PC-9 (cell line): ENCODE measurements around the gene SVOP. TPM values are rescaled to one million over a fixed set of nuclear protein-coding genes. Genes with fewer than 3 reads are reported as not detected.
A peak's percentile ranks its signal among the peaks of the same experiment; 100 is the strongest.
"Not testable (repeated sequence)": the region's sequence is repeated elsewhere in the genome, so short reads cannot be mapped to it uniquely, and the experiment has no call there.

Experiments
- BruUV-seq: library from RNA; stranded (reverse); fragments of 400-500 nt; replicated peaks from 2 replicates; lab custom pipeline; 2021; lab: Mats Ljungman, UMichigan
- CTCF ChIA-PET: fragments of 300-600 bp; sonication (Branson Sonifier 250); formaldehyde crosslinking; loops from one replicate; lab custom pipeline; 2022; ENCODE audit warnings: antibody characterized with exemption; lab: Charles Lee
- POLR2A ChIA-PET: fragments of 300-600 bp; sonication (Branson Sonifier 250); formaldehyde crosslinking; loops from one replicate; lab custom pipeline; 2022; ENCODE audit warnings: antibody characterized with exemption; ENCODE audit not compliant: unreplicated experiment; lab: Charles Lee
- DNase-seq, 2 experiments: peaks; one replicate each; pipeline versions ENCODE4 v3.0.0 to v3.0.0-alpha.2; 2015 to 2022; ENCODE audit warnings: mixed read lengths in 1 of 2
- H2AFZ ChIP-seq: fragments of 200-600 bp; sonication (generic); 2 replicates; pipeline ENCODE4 v1.8.1; 2017; ENCODE audit warnings: antibody characterized with exemption
- H3F3A ChIP-seq: fragments of 200-600 bp; sonication (generic); 2 replicates; pipeline ENCODE4 v1.8.1; 2017; ENCODE audit warnings: antibody characterized with exemption, mild to moderate bottlenecking, low read depth; ENCODE audit not compliant: insufficient read depth
- H3K27ac ChIP-seq: fragments of 200-600 bp; sonication (generic); 2 replicates; pipeline ENCODE4 v1.6.1; 2016; ENCODE audit warnings: mixed run types
- H3K27me3 ChIP-seq: fragments of 200-600 bp; sonication (generic); 2 replicates; pipeline ENCODE4 v1.6.1; 2016; ENCODE audit warnings: low read depth, mixed run types; ENCODE audit not compliant: insufficient read depth
- H3K36me3 ChIP-seq: fragments of 200-600 bp; sonication (generic); 2 replicates; pipeline ENCODE4 v1.6.1; 2016; ENCODE audit warnings: low read depth, mixed run types
- H3K4me1 ChIP-seq: fragments of 200-600 bp; sonication (generic); replicated peaks from 2 replicates; pipeline ENCODE4 v1.6.1; 2016; ENCODE audit warnings: mixed run types; ENCODE audit not compliant: insufficient read depth
- H3K4me2 ChIP-seq: fragments of 200-600 bp; sonication (generic); 2 replicates; pipeline ENCODE4 v1.6.1; 2017; ENCODE audit warnings: mixed run types
- H3K4me3 ChIP-seq: fragments of 200-600 bp; sonication (generic); 2 replicates; pipeline ENCODE4 v1.6.1; 2016; ENCODE audit warnings: mixed run types
- H3K79me2 ChIP-seq: fragments of 200-600 bp; sonication (generic); 2 replicates; pipeline ENCODE4 v1.6.1; 2017; ENCODE audit warnings: low read depth, mixed run types
- H3K9me2 ChIP-seq: fragments of 200-600 bp; sonication (generic); 2 replicates; pipeline ENCODE4 v1.8.1; 2017; ENCODE audit warnings: mild to moderate bottlenecking; ENCODE audit not compliant: insufficient read depth
- H3K9me3 ChIP-seq: fragments of 200-600 bp; sonication (generic); 2 replicates; pipeline ENCODE4 v1.8.1; 2016; ENCODE audit warnings: low read depth; ENCODE audit not compliant: insufficient read depth
- H4K20me1 ChIP-seq: fragments of 200-600 bp; sonication (generic); 2 replicates; pipeline ENCODE4 v1.8.1; 2017; ENCODE audit not compliant: insufficient read depth
- EZH2 ChIP-seq: fragments of 200-600 bp; sonication (generic); IDR thresholded peaks from 2 replicates; pipeline ENCODE4 v1.8.0; 2017; ENCODE audit warnings: antibody characterized with exemption, low read depth
- intact Hi-C: fragments of 100-400 bp; cut with micrococcal nuclease; formaldehyde crosslinking; loops from one replicate; pipeline ENCODE4 v1.10.0; 2022; ENCODE audit not compliant: unreplicated experiment
- total RNA-seq: library from RNA; stranded (reverse); gene quantifications from 2 replicates; pipeline ENCODE4 v1.2.3, GENCODE V29; 2021
- TF ChIP-seq, protein P1 (sequence below): fragments of 200-600 bp; sonication (generic); conservative IDR thresholded peaks from 2 replicates; pipeline ENCODE4 v1.6.1; 2017; ENCODE audit warnings: mixed run types, antibody characterized with exemption, mild to moderate bottlenecking, moderate library complexity

SVOP gene
- total RNA-seq, 1 experiment from 2014 or later = not detected

GRCh38 chr12:109057376-109057775 is 36.5 kb upstream of the SVOP start:
- Histone ChIP-seq H3K9me3 (no peaks in the 10 kb centered on the region), H3K4me2 (no peak overlapping the region), H2AFZ (no peak overlapping the region), H3K27me3 (no peaks in the 10 kb centered on the region), H3K4me1 (0 out of 2 replicates have a peak, but pooled peaks cover 6% of the 10 kb centered on the region), H3K4me3 (no peak overlapping the region), H3K9me2 (no peaks in the 10 kb centered on the region), H3K79me2 (no peaks in the 10 kb centered on the region), H3K27ac (no peak overlapping the region), H3K36me3 (no peaks in the 10 kb centered on the region), H4K20me1 (no peaks in the 10 kb centered on the region), H3F3A (no peaks in the 10 kb centered on the region)
- no peak for TF ChIP-seq EZH2
- TF ChIP-seq, protein P1, sequence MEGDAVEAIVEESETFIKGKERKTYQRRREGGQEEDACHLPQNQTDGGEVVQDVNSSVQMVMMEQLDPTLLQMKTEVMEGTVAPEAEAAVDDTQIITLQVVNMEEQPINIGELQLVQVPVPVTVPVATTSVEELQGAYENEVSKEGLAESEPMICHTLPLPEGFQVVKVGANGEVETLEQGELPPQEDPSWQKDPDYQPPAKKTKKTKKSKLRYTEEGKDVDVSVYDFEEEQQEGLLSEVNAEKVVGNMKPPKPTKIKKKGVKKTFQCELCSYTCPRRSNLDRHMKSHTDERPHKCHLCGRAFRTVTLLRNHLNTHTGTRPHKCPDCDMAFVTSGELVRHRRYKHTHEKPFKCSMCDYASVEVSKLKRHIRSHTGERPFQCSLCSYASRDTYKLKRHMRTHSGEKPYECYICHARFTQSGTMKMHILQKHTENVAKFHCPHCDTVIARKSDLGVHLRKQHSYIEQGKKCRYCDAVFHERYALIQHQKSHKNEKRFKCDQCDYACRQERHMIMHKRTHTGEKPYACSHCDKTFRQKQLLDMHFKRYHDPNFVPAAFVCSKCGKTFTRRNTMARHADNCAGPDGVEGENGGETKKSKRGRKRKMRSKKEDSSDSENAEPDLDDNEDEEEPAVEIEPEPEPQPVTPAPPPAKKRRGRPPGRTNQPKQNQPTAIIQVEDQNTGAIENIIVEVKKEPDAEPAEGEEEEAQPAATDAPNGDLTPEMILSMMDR = no peak
- intact Hi-C loops = no loop called here
- ChIA-PET CTCF (no interaction called here), POLR2A (no interaction called here)
- DNase-seq = no peak
- no TSS peak for BruUV-seq

DNA sequence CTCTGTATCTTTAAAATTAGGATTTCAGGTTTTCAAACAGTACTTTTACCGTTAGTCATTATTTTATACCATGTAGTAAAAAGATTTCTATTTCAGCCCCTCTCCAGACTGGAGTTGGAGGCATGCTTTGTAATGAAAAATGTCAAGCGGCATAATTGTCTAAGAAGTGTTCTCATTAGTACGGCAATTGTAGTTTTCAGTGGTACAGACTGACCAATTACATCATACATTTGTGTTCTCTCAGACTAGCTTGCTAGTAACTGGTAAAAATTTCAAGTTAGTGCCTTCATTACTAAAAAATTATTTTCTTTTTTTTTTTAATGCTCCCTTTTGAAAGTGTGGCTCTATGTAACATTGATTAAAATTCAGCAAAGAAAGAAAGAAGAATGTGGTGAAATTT is 36.0 kb upstream of the SVOP start:
- Histone ChIP-seq H3K27ac (no peak overlapping the region), H3K9me3 (no peaks in the 10 kb centered on the region), H2AFZ (no peak overlapping the region), H3K4me3 (no peak overlapping the region), H3K36me3 (no peaks in the 10 kb centered on the region), H3K27me3 (no peaks in the 10 kb centered on the region), H3K4me2 (no peak overlapping the region), H3K4me1 (peaks cover 9% of the 10 kb centered on the region; the same call in 1 of the 2 replicates), H4K20me1 (no peaks in the 10 kb centered on the region), H3K9me2 (no peaks in the 10 kb centered on the region), H3K79me2 (no peaks in the 10 kb centered on the region), H3F3A (no peaks in the 10 kb centered on the region)
- DNase-seq = no peak
- POLR2A ChIA-PET = no interaction called here
- intact Hi-C loops = no loop called here
- no TSS peak for BruUV-seq
- CTCF ChIA-PET = no interaction called here
- TF ChIP-seq, protein P1 = no peak
- no peak for TF ChIP-seq EZH2

DNA sequence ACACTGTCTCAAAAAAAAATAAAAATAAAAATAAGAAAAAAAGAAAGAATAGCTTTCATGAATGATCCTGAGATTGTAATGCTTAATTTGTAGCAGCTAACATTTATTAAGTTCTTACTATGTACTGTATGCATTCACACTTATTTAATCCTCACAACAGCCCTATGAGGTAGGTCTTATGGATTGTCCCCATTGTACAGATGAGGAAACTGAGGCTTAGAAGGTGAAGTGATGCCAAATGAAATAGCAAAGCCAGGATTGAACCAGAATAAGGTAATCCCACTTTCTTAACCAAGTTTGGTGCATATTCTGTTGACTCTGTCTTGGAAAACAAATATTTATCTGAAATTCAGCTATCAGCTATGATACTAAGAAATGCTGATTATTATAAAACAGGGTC is 33.7 kb upstream of the SVOP start:
- no peaks in the 10 kb centered on the region for H3F3A ChIP-seq
- no peak overlapping the region for H3K4me3 ChIP-seq
- H3K9me3 ChIP-seq = no peaks in the 10 kb centered on the region
- no peak for DNase-seq
- no peak overlapping the region for H2AFZ ChIP-seq
- no peaks in the 10 kb centered on the region for H3K79me2 ChIP-seq
- no peaks in the 10 kb centered on the region for H3K27me3 ChIP-seq
- POLR2A ChIA-PET = interaction anchor here (0.6 kb wide), 1 partner anchor 17 kb away, joined by 4 read pairs; no protein-coding TSS in a partner anchor
- H3K36me3 ChIP-seq = no peaks in the 10 kb centered on the region
- no peak overlapping the region for H3K27ac ChIP-seq
- BruUV-seq = no TSS peak
- peaks cover 11% of the 10 kb centered on the region; the same call in 1 of the 2 replicates for H3K4me1 ChIP-seq
- no peaks in the 10 kb centered on the region for H3K9me2 ChIP-seq
- no peak overlapping the region for H3K4me2 ChIP-seq
- CTCF ChIA-PET = no interaction called here
- intact Hi-C loops = loop anchor here (5.0 kb wide), 1 partner anchor 197 kb away; the partner anchor contains the start of gene SSH1
- H4K20me1 ChIP-seq = no peaks in the 10 kb centered on the region
- TF ChIP-seq, protein P1 = no peak
- no peak for TF ChIP-seq EZH2

DNA sequence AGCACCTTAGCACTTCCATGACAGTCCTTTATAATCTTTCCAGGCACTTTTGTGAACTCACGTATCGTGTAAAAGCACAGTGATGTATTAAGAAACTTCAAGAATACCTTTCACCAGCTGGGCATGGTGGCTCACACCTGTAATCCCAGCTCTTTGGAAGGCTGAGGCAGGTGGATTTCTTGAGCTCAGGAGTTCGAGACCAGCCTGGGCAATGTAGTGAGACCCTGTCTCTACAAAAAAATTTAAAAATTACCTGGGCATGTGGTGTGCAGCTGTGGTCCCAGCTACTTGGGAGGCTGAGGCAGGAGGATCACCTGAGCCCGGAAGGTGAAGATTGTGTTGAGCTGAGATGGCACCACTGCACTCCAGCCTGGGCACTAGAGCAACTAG is 33.3 kb upstream of the SVOP start:
- peak overlapping the region; percentile 79; the same call in 1 of the 2 replicates for H3K4me3 ChIP-seq
- H2AFZ ChIP-seq, H3K36me3 ChIP-seq, H3F3A ChIP-seq, H4K20me1 ChIP-seq, H3K79me2 ChIP-seq, H3K9me2 ChIP-seq, DNase-seq, CTCF ChIA-PET, H3K9me3 ChIP-seq, H3K27ac ChIP-seq, BruUV-seq, H3K27me3 ChIP-seq: not testable (repeated sequence)
- peak overlapping the region; percentile 80 for H3K4me2 ChIP-seq
- peaks cover 11% of the 10 kb centered on the region; the same call in 1 of the 2 replicates for H3K4me1 ChIP-seq
- POLR2A ChIA-PET = interaction anchor here (0.6 kb wide), 1 partner anchor 17 kb away, joined by 4 read pairs; no protein-coding TSS in a partner anchor
- intact Hi-C loops = loop anchor here (5.0 kb wide), 1 partner anchor 197 kb away; the partner anchor contains the start of gene SSH1
